Measurements from ENCODE around the gene FRAS1. TPM values are rescaled to one million over a fixed set of nuclear protein-coding genes. Genes with fewer than 3 reads are reported as not detected.

The FRAS1 gene
- total RNA-seq, 1 experiment from 2014 or later, result 82.0 TPM

GRCh38 chr4:78032929-78033328, 24.2 kb upstream of the FRAS1 start (continued):
- TF ChIP-seq ATF1 (CRISPR knock-in tag; IDR thresholded peaks at IDR 0.05) (no peak), CREB1 (CRISPR knock-in tag; IDR thresholded peaks at IDR 0.05) (no peak)

GRCh38 chr4:78033861-78034260, 23.3 kb upstream of the FRAS1 start:
- Mint-ChIP-seq H3K36me3 (no peaks in the 10 kb centered on the region), H3K4me1 (peaks cover 16% of the 10 kb centered on the region), H3K27me3 (ENCODE audit: low read depth) (no peaks in the 10 kb centered on the region; the same call in 1 of the 2 replicates), H3K4me3 (no peak overlapping the region), H3K27ac (no peak overlapping the region), H3K9me3 (peaks cover 20% of the 10 kb centered on the region)
- POLR2A ChIA-PET, result no interaction called here
- TF ChIP-seq CREB1 (CRISPR knock-in tag; IDR thresholded peaks at IDR 0.05) (no peak), MYBL2 (CRISPR knock-in tag; IDR thresholded peaks at IDR 0.05) (no peak), ZSCAN18 (CRISPR knock-in tag; IDR thresholded peaks at IDR 0.05) (no peak), CDX4 (CRISPR knock-in tag; IDR thresholded peaks at IDR 0.05; ENCODE audit: borderline replicate concordance) (no peak), GTF2I (CRISPR knock-in tag; conservative IDR thresholded peaks at IDR 0.05) (no peak), NFE2L1 (CRISPR knock-in tag; IDR thresholded peaks at IDR 0.05) (no peak), HMGA2 (CRISPR knock-in tag; IDR thresholded peaks at IDR 0.05) (no peak), ETV6 (CRISPR knock-in tag; IDR thresholded peaks at IDR 0.05) (no peak), STAT6 (CRISPR knock-in tag; conservative IDR thresholded peaks at IDR 0.05; ENCODE audit: low read depth) (no peak), ZNF263 (CRISPR knock-in tag; IDR thresholded peaks at IDR 0.05; ENCODE audit: low read depth) (no peak), ZNF219 (CRISPR knock-in tag; IDR thresholded peaks at IDR 0.05; ENCODE audit: borderline replicate concordance) (no peak), ARID4B (CRISPR knock-in tag; IDR thresholded peaks at IDR 0.05; ENCODE audit: borderline replicate concordance) (no peak), MAX (CRISPR knock-in tag; IDR thresholded peaks at IDR 0.05) (no peak), PRRX2 (CRISPR knock-in tag; IDR thresholded peaks at IDR 0.05) (no peak), ZNF416 (CRISPR knock-in tag; IDR thresholded peaks at IDR 0.05) (no peak), ZNF425 (CRISPR knock-in tag; conservative IDR thresholded peaks at IDR 0.05) (no peak), NR1H2 (CRISPR knock-in tag; IDR thresholded peaks at IDR 0.05) (no peak), ATF3 (CRISPR knock-in tag; conservative IDR thresholded peaks at IDR 0.05) (no peak), ZNF232 (CRISPR knock-in tag; IDR thresholded peaks at IDR 0.05) (no peak), ZNF138 (CRISPR knock-in tag; conservative IDR thresholded peaks at IDR 0.05) (no peak)
- DNase-seq (ENCODE audit: low spot score) (no peak), ATAC-seq (no peak)
- CTCF ChIA-PET, result interaction anchor here (0.6 kb wide), 1 partner anchor 26 kb away, joined by 5 read pairs; no protein-coding TSS in a partner anchor

Measured in WTC11 (cell line).